MM.1S (cell line): ENCODE results near the gene GABARAP.

ENCODE experiments used
- DNase-seq: peaks from one replicate; pipeline ENCODE4 v3.0.0-alpha.2; 2015
- H2AFZ ChIP-seq: fragments of 300-600 bp; sonication (generic); 2 replicates; pipeline ENCODE4 v1.6.0; 2016; ENCODE audit warnings: antibody characterized with exemption, low read length
- H3F3A ChIP-seq: fragments of 300-600 bp; sonication (generic); 2 replicates; pipeline ENCODE4 v1.6.1; 2016; ENCODE audit warnings: mild to moderate bottlenecking, antibody characterized with exemption, low read length, moderate library complexity, mixed read lengths; ENCODE audit not compliant: insufficient read depth
- H3K27ac ChIP-seq: fragments of 300-600 bp; sonication (generic); 2 replicates; pipeline ENCODE4 v1.5.1; 2016; ENCODE audit warnings: mild to moderate bottlenecking, low read length
- H3K27me3 ChIP-seq: fragments of 300-600 bp; sonication (generic); replicated peaks from 2 replicates; pipeline ENCODE4 v1.6.0; 2016; ENCODE audit warnings: low read length; ENCODE audit not compliant: insufficient read depth
- H3K36me3 ChIP-seq: fragments of 300-600 bp; sonication (generic); replicated peaks from 2 replicates; pipeline ENCODE4 v1.6.1; 2016; ENCODE audit warnings: mild to moderate bottlenecking, low read length, mixed read lengths; ENCODE audit not compliant: insufficient read depth
- H3K4me1 ChIP-seq: fragments of 300-600 bp; sonication (generic); 2 replicates; pipeline ENCODE4 v1.6.1; 2016; ENCODE audit warnings: low read length, mixed read lengths
- H3K4me2 ChIP-seq: fragments of 300-600 bp; sonication (generic); 2 replicates; pipeline ENCODE4 v1.6.0; 2016; ENCODE audit warnings: low read depth, low read length
- H3K4me3 ChIP-seq: fragments of 300-600 bp; sonication (generic); 2 replicates; pipeline ENCODE4 v1.5.1; 2016; ENCODE audit warnings: low read length, mixed read lengths
- H3K79me2 ChIP-seq: fragments of 300-600 bp; sonication (generic); 2 replicates; pipeline ENCODE4 v1.6.1; 2016; ENCODE audit warnings: mixed run types, low read length, mixed read lengths
- H3K9ac ChIP-seq: fragments of 300-600 bp; sonication (generic); 2 replicates; pipeline ENCODE4 v1.6.1; 2016; ENCODE audit warnings: low read length, mixed read lengths
- H3K9me2 ChIP-seq: fragments of 300-600 bp; sonication (generic); replicated peaks from 2 replicates; pipeline ENCODE4 v1.6.1; 2016; ENCODE audit warnings: mild to moderate bottlenecking, low read length, mixed read lengths; ENCODE audit not compliant: insufficient read depth
- H3K9me3 ChIP-seq: fragments of 300-600 bp; sonication (generic); replicated peaks from 2 replicates; pipeline ENCODE4 v1.6.1; 2016; ENCODE audit warnings: mild to moderate bottlenecking, low read length, mixed read lengths; ENCODE audit not compliant: insufficient read depth
- H4K20me1 ChIP-seq: fragments of 300-600 bp; sonication (generic); 2 replicates; pipeline ENCODE4 v1.6.1; 2016; ENCODE audit warnings: mild to moderate bottlenecking, low read length, moderate library complexity, mixed read lengths; ENCODE audit not compliant: insufficient read depth
- EZH2 ChIP-seq: fragments of 300-600 bp; sonication (generic); optimal IDR thresholded peaks from 2 replicates; pipeline ENCODE3; 2017; ENCODE audit warnings: low read depth, mild to moderate bottlenecking, antibody characterized with exemption, low read length, mixed read lengths
- EZH2phosphoT487 ChIP-seq: fragments of 300-600 bp; sonication (generic); IDR thresholded peaks from 2 replicates; pipeline ENCODE4 v1.6.1; 2018; ENCODE audit warnings: antibody characterized with exemption, low read length
- TF ChIP-seq, protein P1 (sequence below): fragments of 300-600 bp; sonication (generic); IDR thresholded peaks from 2 replicates; pipeline ENCODE4 v1.5.1; 2016; ENCODE audit warnings: antibody characterized with exemption, low read length, mixed read lengths

GABARAP gene

DNA sequence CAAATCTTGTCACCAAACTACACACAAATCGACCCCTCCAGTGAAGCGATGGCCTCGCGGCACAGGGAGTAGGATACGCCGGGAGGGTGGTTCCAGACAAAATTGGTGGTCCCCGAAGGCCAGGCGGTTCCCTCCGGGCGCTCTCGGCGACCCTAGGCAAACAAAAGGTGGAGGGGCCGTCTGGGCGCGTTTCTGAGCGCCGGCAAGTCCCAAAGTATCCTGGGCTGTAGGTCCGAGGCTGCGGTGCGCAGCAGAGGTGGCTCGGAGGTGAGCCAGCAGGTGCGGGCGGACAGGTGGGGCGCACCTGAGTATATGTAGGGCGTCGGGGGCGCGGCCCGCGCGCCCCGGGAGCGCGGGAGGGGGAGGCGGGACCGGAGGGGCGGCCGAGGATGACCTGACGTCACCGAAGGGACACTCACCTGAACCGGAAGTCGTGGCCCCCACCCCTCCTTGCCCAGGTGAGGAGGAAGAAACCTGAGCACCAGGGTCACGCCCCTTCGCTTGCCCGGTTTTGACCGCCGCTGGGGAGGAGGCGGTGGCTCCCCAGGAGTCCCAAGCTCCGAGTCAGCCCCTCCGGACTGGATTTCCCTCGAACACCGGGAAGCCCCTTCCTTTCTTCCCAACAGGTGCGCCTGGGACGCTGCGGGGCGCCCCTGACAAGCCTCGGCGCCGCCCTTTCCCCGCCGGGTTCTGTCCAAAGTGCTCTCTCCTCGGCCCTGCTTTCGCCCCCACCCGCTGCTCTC, 20.1 kb upstream of the GABARAP start, which contains the start of gene CLDN7:
CLDN7 (minus strand) TSS at position 287 of the 743 bp plus-strand sequence. CDS start 435 bp downstream, outside the sequence.
- H3K9me2 ChIP-seq = no peaks in the 10 kb centered on the region
- no peaks in the 10 kb centered on the region for H3K9me3 ChIP-seq
- no peak within 1 kb of the TSS for H3K9ac ChIP-seq
- TF ChIP-seq EZH2 (peak; percentile 78), EZH2phosphoT487 (no peak)
- TF ChIP-seq, protein P1, sequence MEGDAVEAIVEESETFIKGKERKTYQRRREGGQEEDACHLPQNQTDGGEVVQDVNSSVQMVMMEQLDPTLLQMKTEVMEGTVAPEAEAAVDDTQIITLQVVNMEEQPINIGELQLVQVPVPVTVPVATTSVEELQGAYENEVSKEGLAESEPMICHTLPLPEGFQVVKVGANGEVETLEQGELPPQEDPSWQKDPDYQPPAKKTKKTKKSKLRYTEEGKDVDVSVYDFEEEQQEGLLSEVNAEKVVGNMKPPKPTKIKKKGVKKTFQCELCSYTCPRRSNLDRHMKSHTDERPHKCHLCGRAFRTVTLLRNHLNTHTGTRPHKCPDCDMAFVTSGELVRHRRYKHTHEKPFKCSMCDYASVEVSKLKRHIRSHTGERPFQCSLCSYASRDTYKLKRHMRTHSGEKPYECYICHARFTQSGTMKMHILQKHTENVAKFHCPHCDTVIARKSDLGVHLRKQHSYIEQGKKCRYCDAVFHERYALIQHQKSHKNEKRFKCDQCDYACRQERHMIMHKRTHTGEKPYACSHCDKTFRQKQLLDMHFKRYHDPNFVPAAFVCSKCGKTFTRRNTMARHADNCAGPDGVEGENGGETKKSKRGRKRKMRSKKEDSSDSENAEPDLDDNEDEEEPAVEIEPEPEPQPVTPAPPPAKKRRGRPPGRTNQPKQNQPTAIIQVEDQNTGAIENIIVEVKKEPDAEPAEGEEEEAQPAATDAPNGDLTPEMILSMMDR = no peak
- no peaks in the 10 kb centered on the region for H3F3A ChIP-seq
- H2AFZ ChIP-seq = peak within 1 kb of the TSS; percentile 61
- no peak within 1 kb of the TSS for H3K27ac ChIP-seq
- DNase-seq = no peak
- peak within 1 kb of the TSS; percentile 42 for H3K4me3 ChIP-seq
- H3K4me2 ChIP-seq = peak within 1 kb of the TSS; percentile 86
- H3K79me2 ChIP-seq = no peaks in the 10 kb centered on the region
- H3K36me3 ChIP-seq = no peaks in the 10 kb centered on the region
- peaks cover 61% of the 10 kb centered on the region for H3K27me3 ChIP-seq
- H3K4me1 ChIP-seq = peaks cover 4% of the 10 kb centered on the region; the same call in 1 of the 2 replicates
- no peaks in the 10 kb centered on the region for H4K20me1 ChIP-seq

DNA sequence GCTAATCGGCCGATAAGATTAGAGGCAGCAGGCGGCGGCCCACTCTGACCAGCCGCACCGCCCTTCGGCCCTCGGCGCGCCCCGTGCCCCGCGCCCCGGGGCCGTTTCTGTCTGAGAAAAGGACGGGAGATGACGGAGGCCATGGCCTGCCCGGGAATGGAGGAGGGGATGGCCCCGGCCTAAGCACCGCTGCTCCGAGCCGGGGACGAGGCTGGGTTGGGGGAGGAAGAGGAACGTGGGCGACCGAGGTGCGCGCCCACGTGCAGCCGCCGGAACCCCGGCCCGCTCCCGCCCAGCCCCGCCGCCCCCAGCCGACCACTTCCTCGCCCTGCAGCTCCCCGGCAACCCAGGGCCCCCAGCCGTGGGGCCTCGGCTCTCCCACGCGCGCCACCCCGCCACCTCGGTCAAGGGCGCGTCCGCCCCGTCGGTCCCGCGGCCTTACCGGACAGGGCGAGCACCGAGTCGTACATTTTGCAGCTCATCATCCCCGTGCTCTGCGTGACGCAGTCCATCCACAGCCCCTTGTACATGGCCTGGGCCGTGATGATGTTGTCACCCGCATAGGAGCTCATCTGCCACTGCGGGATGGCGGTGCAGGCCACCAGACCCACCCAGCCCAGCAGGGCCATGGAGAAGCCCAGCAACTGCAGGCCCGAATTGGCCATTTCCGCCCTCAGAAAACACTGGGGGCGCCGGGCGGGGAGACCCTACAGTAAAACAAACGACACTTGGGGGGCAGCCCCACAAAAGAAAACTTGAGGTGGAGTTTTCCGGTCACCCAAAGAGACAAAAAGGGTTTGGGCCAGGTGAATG, 19.3 kb upstream of the GABARAP start:
- Histone ChIP-seq H3K36me3 (no peaks in the 10 kb centered on the region), H3F3A (no peaks in the 10 kb centered on the region), H3K4me3 (peak overlapping the region; percentile 42), H3K27ac (no peak overlapping the region), H3K9me2 (no peaks in the 10 kb centered on the region), H3K9ac (no peak overlapping the region), H3K27me3 (peaks cover 53% of the 10 kb centered on the region), H3K4me2 (peak overlapping the region; percentile 86), H3K4me1 (peaks cover 4% of the 10 kb centered on the region; the same call in 1 of the 2 replicates), H2AFZ (peak overlapping the region; percentile 61), H3K79me2 (no peaks in the 10 kb centered on the region), H4K20me1 (no peaks in the 10 kb centered on the region), H3K9me3 (no peaks in the 10 kb centered on the region)
- DNase-seq = no peak
- TF ChIP-seq EZH2 (no peak), EZH2phosphoT487 (no peak)
- TF ChIP-seq, protein P1 = no peak

DNA sequence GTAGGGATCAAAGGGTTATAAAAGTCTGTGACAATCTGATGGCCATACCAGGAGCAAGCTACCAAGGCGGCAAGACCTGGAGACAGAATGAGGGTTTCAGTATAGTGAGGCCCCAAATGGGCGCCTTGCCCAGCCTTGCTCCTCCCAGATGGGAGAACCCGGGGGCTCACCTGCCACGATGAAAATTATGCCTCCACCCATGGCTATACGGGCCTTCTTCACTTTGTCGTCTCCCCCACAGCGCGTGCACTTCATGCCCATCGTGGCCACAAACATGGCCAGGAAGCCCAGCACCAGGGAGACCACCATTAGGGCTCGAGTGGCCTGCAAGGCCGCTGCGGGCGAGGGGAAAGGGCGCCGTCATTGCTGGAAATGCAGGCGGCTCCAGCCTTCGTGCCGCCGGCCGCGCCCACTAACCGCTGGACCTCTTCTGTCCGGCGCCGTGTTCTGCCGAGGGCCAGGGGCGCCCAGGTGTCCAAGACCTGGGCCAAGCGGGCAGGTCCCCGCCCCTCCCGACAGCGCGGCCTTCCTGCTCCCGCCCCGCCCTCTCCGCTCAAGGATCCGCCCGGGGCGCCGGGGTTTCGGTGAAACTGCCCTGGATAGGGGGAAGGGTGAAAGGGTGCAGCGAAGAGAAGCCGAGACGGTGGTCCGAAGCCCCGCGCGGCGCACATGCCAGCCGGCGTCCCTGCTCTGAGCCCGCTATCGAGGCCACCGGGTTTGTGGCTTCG, 18.6 kb upstream of the GABARAP start:
- Histone ChIP-seq H3K27me3 (peaks cover 48% of the 10 kb centered on the region), H3K9ac (no peak overlapping the region), H3K79me2 (no peaks in the 10 kb centered on the region), H2AFZ (peak overlapping the region; percentile 61), H3F3A (no peaks in the 10 kb centered on the region), H3K4me1 (peaks cover 4% of the 10 kb centered on the region; the same call in 1 of the 2 replicates), H3K4me3 (peak overlapping the region; percentile 42), H3K27ac (no peak overlapping the region), H3K4me2 (peak overlapping the region; percentile 70), H4K20me1 (no peaks in the 10 kb centered on the region), H3K9me2 (no peaks in the 10 kb centered on the region), H3K36me3 (no peaks in the 10 kb centered on the region), H3K9me3 (no peaks in the 10 kb centered on the region)
- no peak for DNase-seq
- TF ChIP-seq EZH2 (no peak), EZH2phosphoT487 (no peak)
- TF ChIP-seq, protein P1 = no peak
